ENCODE data around the gene PSMD9. TPM values are rescaled to one million over a fixed set of nuclear protein-coding genes. Genes with fewer than 3 reads are reported as not detected.
"Not testable (repeated sequence)": the region's sequence is repeated elsewhere in the genome, so short reads cannot be mapped to it uniquely, and the experiment has no call there.

PSMD9 gene
- total RNA-seq, 1 donor, result 39.3 TPM

DNA sequence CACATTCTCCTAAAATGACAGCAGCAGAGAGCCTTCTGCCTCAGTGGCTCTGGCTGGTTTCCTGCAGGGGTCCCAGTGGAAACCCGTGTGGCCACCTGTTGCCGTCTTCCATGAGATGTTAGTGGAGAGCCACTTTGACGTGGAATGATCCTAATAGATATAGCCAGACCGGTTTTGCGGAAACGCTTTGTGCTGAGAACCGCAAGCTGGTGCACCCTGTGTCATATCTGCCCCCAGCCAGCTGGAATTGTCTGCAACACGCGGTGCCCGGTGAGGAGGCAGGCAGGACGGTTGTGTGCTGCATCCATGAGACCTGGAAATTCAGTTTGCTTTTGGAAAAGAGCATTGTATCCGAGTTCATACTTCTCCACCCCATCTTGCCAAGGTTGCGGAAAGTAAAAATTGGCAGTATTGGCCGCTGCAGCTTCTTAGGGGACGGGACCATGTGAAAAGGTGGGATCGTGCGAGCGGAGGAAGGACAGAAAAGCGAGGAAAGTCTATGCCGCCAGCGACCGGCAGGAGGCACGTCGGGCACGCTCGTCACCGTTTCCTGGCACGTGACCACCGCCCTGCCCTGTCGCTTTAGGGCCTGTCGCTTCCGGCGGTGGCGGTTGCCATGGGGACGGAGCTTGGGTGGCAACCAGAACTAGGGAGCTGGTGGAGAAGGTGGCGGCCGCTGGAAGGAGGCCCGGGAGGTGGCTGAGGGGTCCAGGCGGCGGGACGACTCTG, 29.5 kb downstream of the PSMD9 start, which contains the start of gene CFAP251:
CFAP251 (plus strand) TSS at position 643 of the 729 bp plus-strand sequence. CDS start 2,714 bp downstream, outside the sequence.
- DNase-seq (ENCODE audit: low read depth in 2 of 3, low spot score in 2 of 3), result peak; percentile 89 to 98 (median 95)

DNA sequence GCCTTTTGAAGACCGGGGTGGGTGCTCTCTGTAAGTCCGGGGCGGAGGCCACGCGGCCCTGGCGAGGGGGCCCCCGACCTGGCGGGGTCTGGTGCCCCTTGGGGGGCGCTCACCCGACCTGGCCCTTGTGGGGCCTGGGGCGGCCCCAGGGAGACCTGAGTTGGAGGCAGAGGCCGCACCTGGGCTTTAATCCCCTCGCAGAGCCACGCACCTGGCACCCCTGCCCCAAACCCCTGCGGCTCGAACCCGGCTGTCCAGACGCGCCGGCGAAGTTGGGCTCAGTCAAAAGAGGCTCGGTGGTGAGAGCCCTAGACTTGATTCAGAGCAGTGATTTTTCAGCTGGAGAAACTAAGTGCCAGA, 30.1 kb downstream of the PSMD9 start:
- DNase-seq (ENCODE audit: low read depth in 2 of 3, low spot score in 2 of 3), result no peak

DNA sequence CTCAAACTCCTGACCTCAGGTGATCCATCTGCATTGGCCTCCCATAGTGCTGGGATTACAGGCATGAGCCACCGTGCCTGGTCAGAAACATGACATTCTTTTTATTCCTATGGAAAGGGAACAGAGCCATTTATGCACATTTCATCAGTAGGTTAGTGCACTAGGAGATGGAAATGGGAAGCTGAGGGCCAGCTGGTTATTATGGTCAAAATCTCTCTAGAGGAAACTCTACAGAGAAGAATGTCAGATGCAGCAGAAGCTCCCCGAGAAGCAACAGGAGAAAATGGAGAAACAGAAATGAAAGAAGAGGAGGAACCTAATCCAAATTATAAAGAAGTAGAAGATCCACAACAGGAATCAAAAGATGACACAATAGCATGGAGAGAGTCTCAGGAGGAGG, 32.5 kb downstream of the PSMD9 start:
- DNase-seq (ENCODE audit: low read depth in 2 of 3, low spot score in 2 of 3), result peak in 1 of 3 donors; percentile 36

DNA sequence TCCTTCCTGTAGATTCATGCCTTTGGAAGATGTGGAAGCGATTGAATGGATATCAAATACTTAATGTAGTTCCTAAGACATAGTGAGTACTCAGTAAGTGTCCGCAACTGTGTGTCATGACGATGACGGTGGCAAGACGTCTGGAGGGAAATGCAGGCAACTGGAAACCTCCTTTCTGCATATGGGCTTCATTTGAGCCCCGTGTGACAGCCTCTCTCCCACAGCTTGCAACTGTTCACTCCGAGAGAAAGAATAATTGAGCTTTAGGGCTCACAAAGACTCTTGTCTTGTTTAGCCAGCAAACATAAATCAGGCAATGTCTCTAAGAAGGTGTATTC, 36.7 kb downstream of the PSMD9 start:
- no peak for DNase-seq (ENCODE audit: low read depth in 2 of 3, low spot score in 2 of 3)

DNA sequence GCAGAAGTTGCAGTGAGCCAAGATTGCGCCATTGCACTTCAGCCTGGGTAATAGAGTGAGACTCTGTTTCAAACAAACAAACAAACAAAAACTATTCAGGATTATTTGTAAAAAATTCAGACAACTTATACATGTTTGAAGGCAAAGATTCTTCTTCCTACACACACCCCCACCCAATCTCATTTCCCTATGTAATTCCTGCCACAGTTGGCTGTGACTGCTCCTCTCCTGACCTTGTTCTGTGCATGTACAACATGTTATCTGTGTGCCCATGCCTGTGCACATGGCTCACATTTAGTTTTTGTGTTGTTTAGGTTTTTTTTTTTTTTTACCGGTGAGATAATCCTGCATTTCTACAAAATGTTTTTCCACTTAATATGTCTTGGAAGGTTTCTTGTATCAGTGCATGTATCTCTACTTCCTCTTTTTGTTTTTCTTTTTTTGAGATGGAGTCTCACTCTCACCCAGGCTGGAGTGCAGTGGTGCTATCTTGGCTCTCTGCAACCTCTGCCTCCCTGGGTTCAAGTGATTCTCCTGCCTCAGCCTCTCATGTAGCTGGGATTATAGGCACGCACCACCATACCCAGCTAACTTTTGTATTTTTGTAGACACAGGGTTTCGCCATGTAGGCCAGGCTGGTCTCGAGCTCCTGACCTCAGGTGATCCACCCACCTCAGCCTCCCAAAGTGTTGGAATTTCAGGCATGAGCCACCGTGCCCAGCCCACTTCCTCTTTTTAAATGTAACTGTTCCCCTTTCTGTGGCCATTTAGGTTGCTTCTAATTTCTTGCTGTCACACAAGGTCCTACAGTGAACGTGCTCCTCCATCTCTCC, 38.5 kb downstream of the PSMD9 start:
- peak in 2 of 3 donors; percentile 42 to 65 for DNase-seq (ENCODE audit: low read depth in 2 of 3, low spot score in 2 of 3)

DNA sequence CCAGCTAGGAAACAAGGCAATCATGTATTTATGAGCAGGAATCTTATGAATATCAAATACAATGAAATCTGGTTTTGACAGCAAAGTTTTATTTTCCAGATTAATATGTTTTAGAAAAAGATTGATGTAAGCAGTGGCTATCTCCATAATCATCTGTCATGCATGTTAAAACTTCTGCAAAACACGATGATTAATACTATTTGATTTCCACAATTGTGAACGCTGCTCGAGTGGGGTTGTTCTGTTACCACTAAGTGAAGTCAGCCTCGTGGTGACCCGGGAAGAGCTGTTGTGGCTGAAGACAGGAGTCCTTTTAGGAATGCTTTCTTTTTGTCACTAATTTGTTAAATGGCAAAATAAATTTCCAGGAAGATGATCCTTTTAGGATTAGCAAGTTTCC, 39.2 kb downstream of the PSMD9 start:
- DNase-seq (ENCODE audit: low read depth in 2 of 3, low spot score in 2 of 3), result peak in 2 of 3 donors; percentile 22 to 30

DNA sequence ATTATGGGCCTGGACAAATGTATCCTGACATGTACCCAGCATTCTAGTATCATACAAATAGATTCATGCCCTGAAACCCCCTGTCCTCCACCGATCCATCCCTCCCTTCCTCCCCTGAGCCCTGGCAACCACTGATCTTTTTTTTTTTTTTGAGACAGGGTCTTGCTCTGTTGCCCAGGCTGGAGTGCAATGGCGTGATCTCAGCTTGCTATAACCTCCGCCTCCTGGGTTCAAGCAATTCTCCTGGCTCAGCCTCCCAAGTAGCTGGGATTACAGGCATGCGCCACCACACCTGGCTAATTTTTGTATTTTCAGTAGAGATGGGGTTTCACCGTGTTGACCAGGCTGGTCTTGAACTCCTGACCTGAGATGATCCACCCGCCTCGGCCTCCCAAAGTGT, 41.0 kb downstream of the PSMD9 start:
- DNase-seq (ENCODE audit: low read depth in 2 of 3, low spot score in 2 of 3), result not testable (repeated sequence)

DNA sequence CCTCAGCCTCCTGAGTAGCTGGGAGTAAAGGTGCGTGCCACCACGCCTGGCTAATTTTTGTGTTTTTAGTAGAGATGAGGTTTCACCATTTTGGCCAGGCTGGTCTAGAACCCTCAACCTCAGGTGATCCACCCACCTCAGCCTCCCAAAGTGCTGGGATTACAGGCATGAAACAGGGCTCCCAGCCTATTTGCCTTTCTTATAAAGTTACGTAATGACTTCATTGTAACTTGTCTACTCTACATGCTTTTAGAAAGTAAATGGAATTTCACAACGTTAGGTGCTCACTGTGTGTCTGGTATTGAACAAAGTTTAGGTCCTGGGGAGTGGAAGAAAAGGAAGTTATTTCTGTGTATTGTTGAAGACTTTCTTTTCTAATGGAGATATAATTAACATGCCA, 42.3 kb downstream of the PSMD9 start:
- DNase-seq (ENCODE audit: low read depth in 2 of 3, low spot score in 2 of 3), result no peak

DNA sequence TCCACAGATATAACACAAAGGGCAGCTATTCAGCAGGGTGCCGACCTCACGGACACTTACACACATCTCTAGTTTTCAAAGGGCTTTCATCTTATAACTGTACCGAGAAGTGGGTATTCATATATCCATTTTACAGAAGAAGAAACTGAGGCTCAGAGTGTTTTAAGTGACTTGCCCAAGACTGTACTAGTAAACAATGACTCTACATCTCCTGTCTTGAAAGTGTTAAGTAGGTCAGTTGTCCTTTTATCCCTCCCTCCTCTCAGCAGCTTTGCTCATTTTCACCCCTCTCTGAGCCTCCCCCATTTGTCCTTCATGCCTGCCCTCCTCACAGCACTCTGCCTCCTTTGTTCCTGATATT, 43.6 kb downstream of the PSMD9 start:
- DNase-seq (ENCODE audit: low read depth in 2 of 3, low spot score in 2 of 3), result no peak

DNA sequence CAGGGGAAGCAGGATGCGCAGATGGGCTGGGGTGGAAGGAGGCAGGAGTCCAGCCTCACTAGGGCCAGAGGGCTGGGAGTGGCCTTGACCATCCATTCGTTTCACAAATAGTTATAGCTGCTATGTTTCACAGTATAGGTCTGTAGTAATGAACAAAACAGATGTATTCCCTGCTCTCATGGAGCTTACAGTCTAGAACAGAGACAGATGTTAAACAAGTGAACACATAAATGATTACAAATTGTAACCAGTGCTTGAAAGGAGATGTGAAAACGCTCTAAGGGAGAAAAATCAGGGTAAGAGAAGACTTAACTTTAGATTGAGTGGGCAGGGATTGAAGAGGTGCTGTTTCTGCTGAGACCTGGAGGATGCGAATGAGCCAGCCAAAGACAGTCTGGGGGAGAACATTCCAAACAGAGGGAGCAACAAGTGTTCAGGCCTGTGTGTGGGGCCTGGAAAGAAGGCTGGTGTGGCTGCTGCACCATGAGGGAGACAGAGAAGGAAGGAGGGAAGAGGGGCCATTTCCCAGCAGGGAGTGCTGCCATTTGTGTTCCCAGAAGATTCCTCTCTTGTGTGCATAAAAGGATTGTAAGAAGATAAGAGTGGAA, 44.4 kb downstream of the PSMD9 start:
- DNase-seq (ENCODE audit: low read depth in 2 of 3, low spot score in 2 of 3), result no peak

DNA sequence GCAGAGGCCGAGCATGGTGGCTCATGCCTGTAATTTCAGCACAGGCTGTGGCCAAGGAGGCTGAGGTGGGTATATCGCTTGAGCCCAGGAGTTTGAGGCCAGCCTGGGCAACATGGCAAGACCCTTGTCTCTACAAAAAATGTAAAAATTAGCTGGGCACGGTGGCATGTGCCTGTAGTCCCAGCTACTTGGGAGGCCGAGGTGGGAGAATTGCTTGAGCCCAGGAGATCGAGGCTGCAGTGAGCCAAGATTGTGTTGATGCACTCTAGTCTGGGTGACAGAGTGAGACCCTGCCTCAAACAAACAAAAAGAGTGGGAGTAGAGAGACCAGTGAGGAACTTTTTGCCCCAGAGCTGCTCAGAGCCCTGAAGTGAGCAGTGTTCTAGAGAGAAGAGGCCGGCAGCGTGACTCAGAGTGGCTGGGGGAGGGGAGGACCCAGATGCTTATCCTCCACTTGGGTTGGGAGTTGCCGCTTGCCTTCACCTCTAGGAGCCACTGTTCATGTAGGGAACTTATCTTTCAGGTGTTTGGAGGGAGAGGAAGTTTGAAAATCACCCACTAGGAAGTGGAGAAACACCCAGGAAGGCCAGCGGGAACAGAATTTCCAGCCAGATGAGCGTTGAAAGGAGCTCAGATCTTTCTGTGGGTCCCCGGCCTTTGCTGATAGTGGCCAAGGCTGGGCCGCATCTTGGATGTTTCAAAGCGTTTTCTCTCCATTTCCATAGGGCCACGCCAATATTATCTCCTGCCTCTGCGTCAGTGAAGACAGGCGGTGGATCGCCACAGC, 45.1 kb downstream of the PSMD9 start:
- DNase-seq (ENCODE audit: low read depth in 2 of 3, low spot score in 2 of 3), result peak in 2 of 3 donors; percentile 20

DNA sequence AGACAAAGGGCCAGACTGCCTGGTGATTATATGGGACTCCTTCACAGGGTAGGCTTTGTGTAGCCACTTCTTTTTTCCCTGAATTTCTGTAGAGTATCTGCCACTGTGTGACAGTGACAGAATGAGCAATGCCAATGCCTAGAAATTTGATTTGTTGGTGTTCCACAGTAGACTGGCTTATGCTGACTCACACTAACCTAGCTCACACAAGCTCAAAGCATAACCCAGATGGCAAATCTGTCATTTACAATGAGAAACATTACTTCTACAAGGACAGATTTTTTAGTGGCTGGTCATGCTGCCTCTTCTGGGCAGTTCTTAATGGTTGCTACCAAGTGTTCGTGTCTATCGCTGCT, 45.7 kb downstream of the PSMD9 start:
- DNase-seq (ENCODE audit: low read depth in 2 of 3, low spot score in 2 of 3), result no peak

DNA sequence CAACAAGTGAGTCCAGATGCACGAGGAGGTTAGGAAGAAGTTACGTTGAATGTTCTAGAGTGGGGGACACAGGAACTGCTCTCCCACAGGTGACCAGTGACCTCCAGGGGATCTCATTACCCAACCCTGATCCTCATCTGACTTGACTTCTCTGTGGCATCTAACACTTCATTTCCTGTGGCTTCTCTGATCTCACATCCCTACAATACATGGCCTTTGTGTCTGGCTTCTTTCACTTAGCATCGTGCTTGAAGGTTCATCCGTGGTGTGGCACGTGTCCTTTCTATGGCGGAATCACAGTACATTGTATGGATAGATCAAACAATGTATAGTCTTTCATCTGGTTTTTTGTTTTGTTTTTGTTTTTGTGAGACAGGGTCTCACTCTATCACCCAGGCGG, 49.1 kb downstream of the PSMD9 start:
- DNase-seq (ENCODE audit: low read depth in 2 of 3, low spot score in 2 of 3), result no peak

DNA sequence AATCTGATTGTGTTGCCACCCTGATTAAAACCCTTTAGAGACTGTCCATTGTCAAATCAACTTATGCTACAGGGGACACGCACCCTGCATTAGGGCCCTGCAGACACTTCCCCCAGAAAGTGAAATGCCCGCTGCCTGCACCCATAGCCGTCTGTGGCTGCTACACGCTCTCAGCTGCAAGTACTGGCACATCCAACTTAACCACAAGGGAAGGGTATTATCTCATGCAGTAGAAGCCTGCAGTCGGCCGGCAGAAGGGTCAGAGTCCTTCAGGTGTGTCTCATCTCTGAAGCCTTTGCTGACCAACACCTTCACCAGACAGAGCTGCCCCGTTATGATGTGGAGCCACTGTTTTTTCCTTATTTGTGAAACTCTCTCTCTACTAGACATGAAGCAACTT, 50.6 kb downstream of the PSMD9 start:
- DNase-seq (ENCODE audit: low read depth in 2 of 3, low spot score in 2 of 3), result peak in 2 of 3 donors; percentile 32 to 51

DNA sequence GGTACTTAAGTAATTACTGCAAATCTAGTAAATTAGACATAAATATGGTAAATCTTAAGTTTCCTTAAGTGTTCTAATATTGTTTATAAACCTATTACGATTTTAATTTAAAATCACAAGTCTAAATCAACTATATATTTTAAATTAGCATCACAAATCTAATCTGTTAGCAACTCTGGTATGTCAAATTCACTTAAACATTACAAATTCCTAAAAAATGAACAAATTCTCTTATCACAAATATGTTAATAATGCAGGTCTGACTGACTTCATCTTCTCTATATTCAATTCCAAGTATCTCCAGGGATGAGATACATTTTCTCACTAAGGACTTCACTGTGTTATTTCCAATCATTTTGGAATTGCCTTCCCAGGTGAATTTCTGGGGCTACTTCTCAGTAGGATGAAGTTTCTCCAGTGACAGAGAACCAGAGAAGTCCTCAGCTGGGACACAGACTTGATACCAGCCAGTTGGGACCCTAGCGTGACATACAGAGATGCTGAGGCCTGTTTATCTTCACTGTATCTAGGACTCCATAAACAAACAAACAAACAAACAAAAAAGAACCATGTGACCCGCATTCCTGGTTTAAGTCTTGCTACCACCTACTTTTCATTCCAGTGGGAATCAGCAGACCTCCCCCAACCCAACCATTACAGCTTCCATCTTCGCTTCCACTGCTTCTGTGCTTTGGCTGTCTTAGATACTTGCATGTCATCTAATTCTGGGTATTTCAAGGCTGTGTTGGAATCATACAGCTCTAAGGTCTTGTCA, 51.6 kb downstream of the PSMD9 start:
- no peak for DNase-seq (ENCODE audit: low read depth in 2 of 3, low spot score in 2 of 3)

DNA sequence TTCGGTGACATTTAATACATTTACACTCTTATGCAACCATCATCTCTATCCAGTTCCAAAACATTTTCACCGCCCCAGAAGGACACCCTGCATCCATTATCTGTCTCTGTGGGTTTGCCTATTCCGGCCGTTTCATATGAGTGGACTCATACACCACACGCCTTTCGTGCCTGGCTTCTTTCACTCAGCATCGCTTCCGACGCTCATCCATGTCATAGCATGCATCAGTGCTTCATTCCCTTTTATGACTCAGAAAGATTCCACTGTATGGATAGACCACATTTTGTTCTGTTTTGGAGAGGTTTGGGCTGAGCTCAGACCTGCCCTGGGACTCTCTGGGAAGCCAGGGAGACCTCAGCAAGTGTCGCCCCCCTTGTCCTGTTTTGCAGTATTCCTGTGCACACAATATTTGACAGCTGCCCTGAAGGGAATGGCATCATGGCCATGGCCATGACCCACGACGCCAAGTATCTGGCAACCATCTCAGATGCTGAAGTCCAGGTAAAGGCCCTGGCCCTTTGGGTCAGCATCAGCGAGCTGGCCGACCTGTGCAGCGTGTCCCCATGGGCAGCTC, 53.6 kb downstream of the PSMD9 start:
- no peak for DNase-seq (ENCODE audit: low read depth in 2 of 3, low spot score in 2 of 3)

DNA sequence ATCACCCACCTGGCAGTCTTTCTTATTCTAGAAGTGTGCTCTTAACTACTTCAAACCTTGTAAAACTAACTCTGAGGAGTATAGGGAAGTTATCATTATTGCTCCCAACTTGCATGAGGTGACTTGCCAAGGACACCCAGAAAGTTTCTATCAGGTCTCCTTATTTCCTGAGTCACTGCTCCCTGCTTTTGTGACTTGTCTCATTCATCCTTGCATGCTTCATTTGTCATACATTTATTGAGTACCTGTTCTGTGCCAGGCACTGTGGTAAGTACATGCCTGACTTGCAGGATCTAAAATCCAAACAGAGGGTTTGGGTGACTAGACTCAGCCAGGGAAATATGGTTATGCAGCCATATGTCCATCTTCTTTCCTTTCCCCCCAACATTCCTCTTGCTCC, 55.3 kb downstream of the PSMD9 start:
- DNase-seq (ENCODE audit: low read depth in 2 of 3, low spot score in 2 of 3), result no peak

DNA sequence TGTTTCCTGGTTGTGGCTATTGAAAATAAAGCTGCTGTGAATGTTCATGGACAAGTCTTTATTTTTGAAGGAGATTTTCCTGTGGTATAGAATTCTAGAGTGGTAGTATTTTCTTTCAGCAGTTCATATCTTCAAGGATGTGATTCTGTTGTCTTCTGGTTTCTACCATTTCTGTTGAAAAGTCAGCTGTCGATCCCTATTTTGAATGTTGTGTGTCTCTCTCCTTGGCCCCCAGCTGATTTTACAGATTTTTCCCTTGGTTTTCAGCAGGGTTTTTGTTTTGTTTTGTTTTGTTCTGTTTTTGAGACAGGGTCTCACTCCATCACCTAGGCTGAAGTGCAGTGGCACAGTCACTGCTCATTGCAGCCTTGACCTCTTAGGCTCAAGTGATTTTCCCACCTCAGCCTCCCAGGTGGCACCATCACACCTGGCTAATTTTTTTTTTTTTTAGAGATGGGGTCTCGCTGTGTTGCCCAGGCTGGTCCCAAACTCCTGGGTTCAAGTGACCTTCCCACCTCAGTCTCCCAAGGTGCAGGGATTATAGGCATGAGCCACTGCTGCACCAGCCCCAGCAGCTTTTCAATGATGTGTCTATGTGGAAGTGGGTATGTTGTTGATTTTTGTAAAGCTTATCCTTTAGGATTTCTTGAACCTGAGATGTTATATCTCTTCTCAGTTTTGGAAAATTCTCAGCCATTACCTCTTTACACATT, 57.9 kb downstream of the PSMD9 start:
- DNase-seq (ENCODE audit: low read depth in 2 of 3, low spot score in 2 of 3), result no peak

DNA sequence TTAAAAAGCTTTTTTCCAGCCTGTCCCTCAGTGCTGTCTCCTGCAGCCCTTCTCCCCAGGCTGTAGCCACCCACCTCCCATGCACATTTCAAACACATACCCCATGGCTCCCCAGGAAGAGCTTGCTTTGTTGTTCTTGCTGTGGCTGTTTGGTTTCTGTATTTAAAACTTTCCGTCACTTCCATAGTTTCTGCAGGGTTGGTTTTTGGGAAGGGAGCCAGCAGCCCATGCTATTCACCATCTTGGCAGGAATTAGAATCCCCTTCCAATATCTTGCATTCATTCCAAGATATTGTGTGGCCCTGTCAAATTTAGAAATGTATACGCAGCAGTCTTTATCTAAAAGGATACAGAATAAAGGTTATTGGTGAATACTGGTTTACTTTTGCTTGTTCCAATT, 59.4 kb downstream of the PSMD9 start:
- DNase-seq (ENCODE audit: low read depth in 2 of 3, low spot score in 2 of 3), result no peak

Measured in hematopoietic multipotent progenitor cell (in vitro differentiated cells).